Stimulated activated CD4-positive, alpha-beta T cell treated with anti-CD3 and anti-CD28 coated beads, Interleukin-1b, Interleukin-23, amount 100 ng/mL, for 1 hour (primary cell): ENCODE results near the gene SAMD11.

Source experiments
- DNase-seq, 2 donors: peaks; one replicate each; pipeline ENCODE4 v3.0.0-alpha.2; 2020; ENCODE audit warnings: low read depth in 2 of 2

SAMD11 gene

DNA sequence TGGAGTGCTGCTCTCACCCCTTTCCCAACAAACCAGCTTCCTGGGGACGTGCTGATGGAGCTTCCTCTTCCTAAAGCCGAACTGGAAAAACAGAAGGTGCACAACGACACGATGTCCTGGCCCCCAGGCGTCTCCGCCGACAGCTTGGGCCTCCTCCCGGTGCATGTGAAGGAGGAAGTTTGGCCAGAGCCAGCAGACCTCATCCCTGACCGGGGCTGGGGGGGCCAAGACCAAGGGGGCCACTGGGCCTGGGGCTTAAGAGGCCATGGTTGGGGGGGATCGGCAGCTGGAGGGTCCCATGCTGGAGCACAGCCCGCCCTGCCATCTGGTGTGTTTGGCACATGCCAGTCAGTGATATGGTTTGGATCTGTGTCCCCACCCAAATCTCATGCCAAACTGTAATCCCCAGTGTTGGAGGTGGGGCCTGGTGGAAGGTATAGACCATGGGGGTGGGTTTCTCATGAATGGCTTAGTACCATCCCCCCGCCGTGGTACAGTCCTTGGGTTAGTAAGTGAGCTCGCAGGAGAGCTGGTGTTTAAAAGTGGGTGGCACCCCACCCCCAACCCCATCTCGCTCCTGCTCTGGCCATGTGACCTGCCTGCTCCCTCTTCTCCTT is 69.8 kb downstream of the SAMD11 start:
- DNase-seq, result no peak
